HUDEP-2 (cell line): ENCODE measurements around the gene FUT8.
"Not testable (repeated sequence)": the region's sequence is repeated elsewhere in the genome, so short reads cannot be mapped to it uniquely, and the experiment has no call there.

ENCODE experiments used
- DNase-seq, 76 experiments: peaks; one replicate each; lab custom pipeline; 2025; ENCODE audit not compliant: unreplicated experiment in 76 of 76; lab: John Stamatoyannopoulos, UW

Gene FUT8

GRCh38 chr14:65600742-65601141 lies 188.2 kb downstream of the FUT8 start:
- no peak for DNase-seq

- no peak for DNase-seq
Measured at GRCh38 chr14:65604535-65604934, 192.0 kb downstream of the FUT8 start.

GRCh38 chr14:65604936-65605335 lies 192.4 kb downstream of the FUT8 start:
- DNase-seq: no peak

- DNase-seq: no peak
Measured at GRCh38 chr14:65606460-65606859, 193.9 kb downstream of the FUT8 start.

GRCh38 chr14:65613131-65613650 lies 200.7 kb downstream of the FUT8 start:
- no peak for DNase-seq

- DNase-seq: no peak
Measured at GRCh38 chr14:65618996-65619395, 206.5 kb downstream of the FUT8 start.

GRCh38 chr14:65620195-65620594 lies 207.7 kb downstream of the FUT8 start:
- no peak for DNase-seq

GRCh38 chr14:65622703-65623102 lies 210.2 kb downstream of the FUT8 start:
- DNase-seq: no peak

GRCh38 chr14:65623759-65624158 lies 211.2 kb downstream of the FUT8 start:
- DNase-seq: no peak

- DNase-seq: no peak
Measured at GRCh38 chr14:65627315-65627714, 214.8 kb downstream of the FUT8 start.

GRCh38 chr14:65628664-65629063 lies 216.1 kb downstream of the FUT8 start:
- no peak for DNase-seq

- DNase-seq: no peak
Measured at GRCh38 chr14:65631040-65631439, 218.5 kb downstream of the FUT8 start.

- no peak for DNase-seq
Measured at GRCh38 chr14:65632487-65632886, 220.0 kb downstream of the FUT8 start.

GRCh38 chr14:65633666-65634065 lies 221.1 kb downstream of the FUT8 start:
- not testable (repeated sequence) for DNase-seq

- DNase-seq: no peak
Measured at GRCh38 chr14:65637780-65638179, 225.2 kb downstream of the FUT8 start.

- no peak for DNase-seq
Measured at GRCh38 chr14:65639216-65639615, 226.7 kb downstream of the FUT8 start.

GRCh38 chr14:65650826-65651225 lies 238.3 kb downstream of the FUT8 start:
- no peak for DNase-seq

- no peak for DNase-seq
Measured at GRCh38 chr14:65656554-65656953, 244.0 kb downstream of the FUT8 start.

GRCh38 chr14:65658202-65658601 lies 245.7 kb downstream of the FUT8 start:
- DNase-seq: no peak

- no peak for DNase-seq
Measured at GRCh38 chr14:65661865-65662264, 249.3 kb downstream of the FUT8 start.

- no peak for DNase-seq
Measured at GRCh38 chr14:65664436-65664835, 251.9 kb downstream of the FUT8 start.

- no peak for DNase-seq
Measured at GRCh38 chr14:65676361-65677014, 264.0 kb downstream of the FUT8 start.

- DNase-seq: no peak
Measured at GRCh38 chr14:65685572-65685971, 273.0 kb downstream of the FUT8 start.
